IMR-90 (cell line): Measurements from ENCODE around the gene SFTPD. TPM values are rescaled to one million over a fixed set of nuclear protein-coding genes. Genes with fewer than 3 reads are reported as not detected.

Experiments
- ATAC-seq: fragments of 200-7000 bp; cut with Tn5 transposase; 2 replicates; pipeline ENCODE4 v1.9.1; 2020; ENCODE audit warnings: low read depth, mild to moderate bottlenecking, moderate library complexity
- BruUV-seq: library from RNA; stranded (reverse); fragments of 400-500 nt; replicated peaks from 2 replicates; lab custom pipeline; 2021; lab: Mats Ljungman, UMichigan
- CTCF ChIA-PET: fragments of 300-600 bp; formaldehyde crosslinking; extraction: SDS; loops from one replicate; lab custom pipeline; 2021; ENCODE audit warnings: antibody characterized with exemption; lab: Yijun Ruan, JAX
- POLR2A ChIA-PET: fragments of 300-600 bp; sonication (Branson Sonifier 250); formaldehyde crosslinking; loops from one replicate; lab custom pipeline; 2022; ENCODE audit warnings: antibody characterized with exemption; ENCODE audit not compliant: unreplicated experiment; lab: Charles Lee
- DNase-seq: peaks from one replicate; pipeline ENCODE4 v3.0.0; 2013
- H2AFZ ChIP-seq: replicated peaks from 2 replicates; pipeline ENCODE3; 2013; ENCODE audit warnings: low read length, mild to moderate bottlenecking; ENCODE audit not compliant: poor library complexity
- H2AK5ac ChIP-seq: 2 replicates; pipeline ENCODE4 v1.6.1; 2013; ENCODE audit warnings: low read depth, low read length, inconsistent platforms
- H2AK9ac ChIP-seq: replicated peaks from 2 replicates; pipeline ENCODE3; 2013; ENCODE audit warnings: mild to moderate bottlenecking, low read depth, low read length, moderate library complexity; ENCODE audit not compliant: poor library complexity
- H2BK120ac ChIP-seq: 2 replicates; pipeline ENCODE4 v1.6.1; 2013; ENCODE audit warnings: low read depth, low read length, inconsistent platforms
- H2BK15ac ChIP-seq: 3 replicates; pipeline ENCODE4 v1.6.1; 2013; ENCODE audit warnings: low read depth, low read length, inconsistent platforms
- H2BK20ac ChIP-seq: 2 replicates; pipeline ENCODE4 v1.6.1; 2013; ENCODE audit warnings: low read depth, mild to moderate bottlenecking, inconsistent platforms, low read length, moderate library complexity
- H2BK5ac ChIP-seq: 2 replicates; pipeline ENCODE4 v1.6.1; 2013; ENCODE audit warnings: mild to moderate bottlenecking, low read depth, low read length, inconsistent platforms; ENCODE audit not compliant: poor library complexity, severe bottlenecking
- H3K14ac ChIP-seq: replicated peaks from 2 replicates; pipeline ENCODE4 v1.6.1; 2013; ENCODE audit warnings: low read depth, low read length, inconsistent platforms
- H3K18ac ChIP-seq: 2 replicates; pipeline ENCODE4 v1.6.1; 2013; ENCODE audit warnings: low read depth, low read length, control low read depth
- H3K23ac ChIP-seq: 2 replicates; pipeline ENCODE4 v1.6.1; 2013; ENCODE audit warnings: low read depth, low read length, inconsistent platforms
- H3K27ac ChIP-seq: 2 replicates; pipeline ENCODE4 v1.5.1; 2013; ENCODE audit warnings: mild to moderate bottlenecking, control low read depth, low read length; ENCODE audit not compliant: insufficient read depth
- H3K27me3 ChIP-seq: 2 replicates; pipeline ENCODE4 v1.6.1; 2013; ENCODE audit warnings: low read length; ENCODE audit not compliant: control insufficient read depth, insufficient read depth
- H3K36me3 ChIP-seq: 2 replicates; pipeline ENCODE4 v1.6.1; 2013; ENCODE audit warnings: low read length, mixed read lengths; ENCODE audit not compliant: control insufficient read depth, insufficient read depth
- H3K4ac ChIP-seq: 2 replicates; pipeline ENCODE4 v1.6.1; 2013; ENCODE audit warnings: low read depth, low read length, inconsistent platforms
- H3K4me1 ChIP-seq: 2 replicates; pipeline ENCODE4 v1.6.1; 2013; ENCODE audit warnings: low read length, mixed read lengths; ENCODE audit not compliant: control insufficient read depth, insufficient read depth
- H3K4me2 ChIP-seq: 2 replicates; pipeline ENCODE4 v1.6.1; 2013; ENCODE audit warnings: low read depth, mild to moderate bottlenecking, control low read depth, low read length, moderate library complexity
- H3K4me3 ChIP-seq: 2 replicates; pipeline ENCODE4 v1.5.1; 2013; ENCODE audit warnings: low read depth, mild to moderate bottlenecking, control low read depth, low read length, moderate library complexity; ENCODE audit not compliant: insufficient read depth
- H3K56ac ChIP-seq: 2 replicates; pipeline ENCODE4 v1.6.1; 2013; ENCODE audit warnings: low read length, inconsistent platforms; ENCODE audit not compliant: insufficient read depth; ENCODE audit errors: extremely low read depth
- H3K79me1 ChIP-seq, 2 experiments: 2 replicates each; pipeline ENCODE4 v1.6.1; 2013; ENCODE audit warnings: low read length in 2 of 2, inconsistent platforms in 1 of 2, low read depth in 1 of 2
- H3K9ac ChIP-seq: 2 replicates; pipeline ENCODE4 v1.6.1; 2013; ENCODE audit warnings: low read depth, low read length, control low read depth
- H3K9me1 ChIP-seq: 2 replicates; pipeline ENCODE4 v1.6.1; 2013; ENCODE audit warnings: low read length, inconsistent platforms; ENCODE audit not compliant: insufficient read depth
- H3K9me3 ChIP-seq: 2 replicates; pipeline ENCODE4 v1.6.1; 2013; ENCODE audit warnings: low read length; ENCODE audit not compliant: control insufficient read depth, insufficient read depth
- H4K20me1 ChIP-seq: 2 replicates; pipeline ENCODE4 v1.6.1; 2013; ENCODE audit warnings: low read length, inconsistent platforms; ENCODE audit not compliant: insufficient read depth
- H4K5ac ChIP-seq: 2 replicates; pipeline ENCODE4 v1.6.1; 2013; ENCODE audit warnings: mild to moderate bottlenecking, low read depth, low read length, control low read depth
- H4K8ac ChIP-seq, 2 experiments: 2 replicates each; pipeline ENCODE4 v1.6.1; 2013; ENCODE audit warnings: low read depth in 2 of 2, low read length in 2 of 2, control low read depth in 1 of 2, inconsistent platforms in 1 of 2
- H4K91ac ChIP-seq: 2 replicates; pipeline ENCODE4 v1.6.1; 2013; ENCODE audit warnings: low read depth, low read length, inconsistent platforms; ENCODE audit not compliant: insufficient read depth
- FOS ChIP-seq: fragments of 150-350 bp; IDR thresholded peaks from 2 replicates; pipeline ENCODE4 v1.6.1; 2016; ENCODE audit warnings: low read depth, low read length
- USF2 ChIP-seq: fragments of 150-350 bp; IDR thresholded peaks from 2 replicates; pipeline ENCODE4 v1.6.1; 2017; ENCODE audit warnings: mild to moderate bottlenecking, antibody characterized with exemption, low read length, low read depth
- WGBS, 2 experiments: methylation state at CpG; one replicate each; pipeline versions ENCODE4 v1.1.5 to v1.1.7; 2013; ENCODE audit warnings: missing lambda C conversion rate in 2 of 2; ENCODE audit not compliant: insufficient read length in 1 of 2; ENCODE audit errors: extremely low coverage in 2 of 2; 5-methylcytosine and 5-hydroxymethylcytosine counted together
- dilution Hi-C: fragments of 300-500 bp; cut with HindIII; formaldehyde crosslinking; loops from one replicate; pipeline ENCODE4 v1.14.3; 2018; ENCODE audit warnings: low sequenced_read_pairs; ENCODE audit not compliant: unreplicated experiment
- in situ Hi-C: fragments of 300-500 bp; cut with MboI; formaldehyde crosslinking; loops from 3 replicates; pipeline ENCODE4 v1.14.3; 2019; ENCODE audit warnings: low sequenced_read_pairs, inconsistent platforms, mixed read lengths
- intact Hi-C: fragments of 100-400 bp; cut with micrococcal nuclease; formaldehyde crosslinking; loops from 2 replicates; pipeline ENCODE4 v1.10.0; 2022
- polyA plus RNA-seq, 3 experiments: library from polyadenylated mRNA; depleted of rRNA; stranded (reverse); fragments of >200 nt; gene quantifications; 2 replicates each; pipeline ENCODE4 v1.2.3, GENCODE V29; 2012; ENCODE audit warnings: low replicate concordance in 1 of 3
- total RNA-seq: library from RNA; depleted of rRNA; stranded (reverse); fragments of >200 nt; gene quantifications from 2 replicates; pipeline ENCODE4 v1.2.3, GENCODE V29; 2012

Gene SFTPD
- total and polyA plus RNA-seq, 2 of the 4 experiments (the other 2 are of a cell fraction), result not detected

GRCh38 chr10:79927111-79927828 lies 21.6 kb downstream of the SFTPD start:
- H2AK9ac ChIP-seq, result no peak overlapping the region
- peaks cover 19% of the 10 kb centered on the region for H3K27me3 ChIP-seq
- TF ChIP-seq USF2 (no peak), FOS (no peak)
- no peak overlapping the region for H4K5ac ChIP-seq
- H2BK15ac ChIP-seq, result no peak overlapping the region
- H2AFZ ChIP-seq, result no peak overlapping the region
- no peak overlapping the region for H3K23ac ChIP-seq
- no peak overlapping the region for H3K9ac ChIP-seq
- no peak overlapping the region for H3K14ac ChIP-seq
- dilution Hi-C loops, result no loop called here
- ATAC-seq (no peak), DNase-seq (no peak)
- ChIA-PET CTCF (no interaction called here), POLR2A (no interaction called here)
- 100% methylated on average over 1 of the region's 3 CpGs; no CpG with 5 or more reads in 1 of the 2 experiments for WGBS, 2 experiments
- no peaks in the 10 kb centered on the region for H3K9me3 ChIP-seq
- H2BK5ac ChIP-seq, result no peak overlapping the region
- H2AK5ac ChIP-seq, result no peak overlapping the region
- intact Hi-C loops, result no loop called here
- no peak overlapping the region for H3K4me2 ChIP-seq
- no peak overlapping the region for H3K4ac ChIP-seq
- no peak overlapping the region for H3K4me3 ChIP-seq
- no peak overlapping the region for H3K56ac ChIP-seq
- H2BK120ac ChIP-seq, result no peak overlapping the region
- no TSS peak for BruUV-seq
- no peak overlapping the region for H4K91ac ChIP-seq
- H3K27ac ChIP-seq, result no peak overlapping the region
- H3K36me3 ChIP-seq, result no peaks in the 10 kb centered on the region
- H4K20me1 ChIP-seq, result no peaks in the 10 kb centered on the region
- H4K8ac ChIP-seq, result no peak overlapping the region
- no peaks in the 10 kb centered on the region for H3K79me1 ChIP-seq
- H3K4me1 ChIP-seq, result no peaks in the 10 kb centered on the region
- H3K18ac ChIP-seq, result no peak overlapping the region
- no peaks in the 10 kb centered on the region for H3K9me1 ChIP-seq
- in situ Hi-C loops, result loop anchor here (10.0 kb wide), 1 partner anchor 552 kb away; no protein-coding TSS in a partner anchor
- H2BK20ac ChIP-seq, result no peak overlapping the region
